Measurements from ENCODE around the gene MLNR. TPM values are rescaled to one million over a fixed set of nuclear protein-coding genes. Genes with fewer than 3 reads are reported as not detected.

The MLNR gene
- total RNA-seq, 2 experiments from 2014 or later: not detected

GRCh38 chr13:49259586-49259985, 39.4 kb downstream of the MLNR start:
- Histone ChIP-seq H4K20me1 (ENCODE audit: insufficient read depth, low read length) (no peaks in the 10 kb centered on the region), H3K4me2 (ENCODE audit: low read length) (no peak overlapping the region), H3K9me3 (ENCODE audit: low read length) (no peaks in the 10 kb centered on the region), H2AFZ (ENCODE audit: low read length) (no peak overlapping the region), H3K4me1 (ENCODE audit: insufficient read depth, low read length, poor library complexity, severe bottlenecking) (no peaks in the 10 kb centered on the region), H3K4me3 (ENCODE audit: low read depth, low read length, poor library complexity, severe bottlenecking) (no peak overlapping the region), H3K36me3 (ENCODE audit: insufficient read depth, low read length) (peaks cover 70% of the 10 kb centered on the region), H3K79me2 (ENCODE audit: insufficient read depth, low read depth, low read length) (no peaks in the 10 kb centered on the region), H3K9me2 (ENCODE audit: insufficient read depth, low read length) (no peaks in the 10 kb centered on the region), H3K27ac (ENCODE audit: low read depth, low read length, poor library complexity, severe bottlenecking) (no peak overlapping the region)
- intact Hi-C loops (cut with micrococcal nuclease; ENCODE audit: unreplicated experiment): no loop called here
- ChIA-PET POLR2A (no interaction called here), CTCF (ENCODE audit: unreplicated experiment) (no interaction called here)
- no peak for DNase-seq (ENCODE audit: low spot score)
- no TSS peak for BruUV-seq (replicated peaks)
- TF ChIP-seq, protein P1, sequence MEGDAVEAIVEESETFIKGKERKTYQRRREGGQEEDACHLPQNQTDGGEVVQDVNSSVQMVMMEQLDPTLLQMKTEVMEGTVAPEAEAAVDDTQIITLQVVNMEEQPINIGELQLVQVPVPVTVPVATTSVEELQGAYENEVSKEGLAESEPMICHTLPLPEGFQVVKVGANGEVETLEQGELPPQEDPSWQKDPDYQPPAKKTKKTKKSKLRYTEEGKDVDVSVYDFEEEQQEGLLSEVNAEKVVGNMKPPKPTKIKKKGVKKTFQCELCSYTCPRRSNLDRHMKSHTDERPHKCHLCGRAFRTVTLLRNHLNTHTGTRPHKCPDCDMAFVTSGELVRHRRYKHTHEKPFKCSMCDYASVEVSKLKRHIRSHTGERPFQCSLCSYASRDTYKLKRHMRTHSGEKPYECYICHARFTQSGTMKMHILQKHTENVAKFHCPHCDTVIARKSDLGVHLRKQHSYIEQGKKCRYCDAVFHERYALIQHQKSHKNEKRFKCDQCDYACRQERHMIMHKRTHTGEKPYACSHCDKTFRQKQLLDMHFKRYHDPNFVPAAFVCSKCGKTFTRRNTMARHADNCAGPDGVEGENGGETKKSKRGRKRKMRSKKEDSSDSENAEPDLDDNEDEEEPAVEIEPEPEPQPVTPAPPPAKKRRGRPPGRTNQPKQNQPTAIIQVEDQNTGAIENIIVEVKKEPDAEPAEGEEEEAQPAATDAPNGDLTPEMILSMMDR (conservative IDR thresholded peaks at IDR 0.05; ENCODE audit: low read length): no peak
- TF ChIP-seq EZH2phosphoT487 (IDR thresholded peaks at IDR 0.05; ENCODE audit: borderline replicate concordance, low read depth, low read length): no peak

DNA sequence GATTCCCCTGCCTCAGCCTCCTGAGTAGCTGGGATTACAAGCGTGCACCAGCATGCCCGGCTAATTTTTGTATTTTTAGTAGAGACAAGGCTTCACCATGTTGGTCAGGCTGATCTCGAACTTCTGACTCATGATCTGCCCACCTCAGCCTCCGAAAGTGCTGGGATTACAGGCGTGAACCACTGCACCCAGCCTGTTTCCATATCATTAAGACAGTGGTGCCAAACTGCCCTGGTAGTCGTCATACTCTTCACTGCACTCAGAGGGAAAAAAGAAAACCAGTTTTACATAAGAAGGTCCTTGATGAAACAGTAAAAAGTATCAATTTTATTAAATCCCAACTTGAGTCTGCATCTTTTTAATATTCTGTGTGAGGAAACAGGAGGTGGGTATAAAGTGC, 42.5 kb downstream of the MLNR start:
- Histone ChIP-seq H3K27ac (ENCODE audit: low read depth, low read length, poor library complexity, severe bottlenecking) (no peak overlapping the region), H3K9me3 (ENCODE audit: low read length) (no peaks in the 10 kb centered on the region), H4K20me1 (ENCODE audit: insufficient read depth, low read length) (no peaks in the 10 kb centered on the region), H3K79me2 (ENCODE audit: insufficient read depth, low read depth, low read length) (no peaks in the 10 kb centered on the region), H3K9me2 (ENCODE audit: insufficient read depth, low read length) (no peaks in the 10 kb centered on the region), H3K4me2 (ENCODE audit: low read length) (no peak overlapping the region), H3K4me1 (ENCODE audit: insufficient read depth, low read length, poor library complexity, severe bottlenecking) (no peaks in the 10 kb centered on the region), H3K36me3 (ENCODE audit: insufficient read depth, low read length) (peaks cover 48% of the 10 kb centered on the region; the same call in 1 of the 2 replicates), H2AFZ (ENCODE audit: low read length) (no peak overlapping the region), H3K4me3 (ENCODE audit: low read depth, low read length, poor library complexity, severe bottlenecking) (no peak overlapping the region)
- CTCF ChIA-PET (ENCODE audit: unreplicated experiment): no interaction called here
- POLR2A ChIA-PET: no interaction called here
- intact Hi-C loops (cut with micrococcal nuclease; ENCODE audit: unreplicated experiment): no loop called here
- no TSS peak for BruUV-seq (replicated peaks)
- no peak for DNase-seq (ENCODE audit: low spot score)
- TF ChIP-seq EZH2phosphoT487 (IDR thresholded peaks at IDR 0.05; ENCODE audit: borderline replicate concordance, low read depth, low read length): no peak
- TF ChIP-seq, protein P1 (conservative IDR thresholded peaks at IDR 0.05; ENCODE audit: low read length): no peak

DNA sequence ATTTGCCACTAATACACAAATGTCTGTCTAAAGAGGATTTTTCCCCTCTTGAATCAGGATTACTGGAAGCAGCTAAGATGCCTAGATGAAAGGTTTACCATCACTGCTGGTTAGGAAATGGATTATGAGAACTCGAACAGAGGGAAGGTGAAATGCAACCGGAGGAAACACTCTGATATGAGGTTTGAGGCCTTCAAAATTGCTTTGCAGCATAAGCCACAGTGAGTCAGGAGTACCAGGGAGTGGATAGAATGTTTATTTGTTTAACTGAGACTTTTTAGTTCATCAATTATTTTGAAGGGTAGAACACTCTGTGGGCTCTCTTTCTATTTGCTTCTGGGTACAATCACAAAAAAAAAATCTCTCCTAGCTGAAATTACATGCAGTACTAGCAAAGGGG, 45.7 kb downstream of the MLNR start:
- intact Hi-C loops (cut with micrococcal nuclease; ENCODE audit: unreplicated experiment): no loop called here
- Histone ChIP-seq H3K36me3 (ENCODE audit: insufficient read depth, low read length) (peaks cover 28% of the 10 kb centered on the region; the same call in 1 of the 2 replicates), H3K4me3 (ENCODE audit: low read depth, low read length, poor library complexity, severe bottlenecking) (no peak overlapping the region), H2AFZ (ENCODE audit: low read length) (no peak overlapping the region), H3K4me2 (ENCODE audit: low read length) (no peak overlapping the region), H3K79me2 (ENCODE audit: insufficient read depth, low read depth, low read length) (no peaks in the 10 kb centered on the region), H3K9me3 (ENCODE audit: low read length) (no peaks in the 10 kb centered on the region), H3K27ac (ENCODE audit: low read depth, low read length, poor library complexity, severe bottlenecking) (no peak overlapping the region), H3K4me1 (ENCODE audit: insufficient read depth, low read length, poor library complexity, severe bottlenecking) (no peaks in the 10 kb centered on the region), H4K20me1 (ENCODE audit: insufficient read depth, low read length) (no peaks in the 10 kb centered on the region), H3K9me2 (ENCODE audit: insufficient read depth, low read length) (no peaks in the 10 kb centered on the region)
- DNase-seq (ENCODE audit: low spot score): no peak
- TF ChIP-seq, protein P1 (conservative IDR thresholded peaks at IDR 0.05; ENCODE audit: low read length): no peak
- no peak for TF ChIP-seq EZH2phosphoT487 (IDR thresholded peaks at IDR 0.05; ENCODE audit: borderline replicate concordance, low read depth, low read length)
- POLR2A ChIA-PET: interaction anchor here (0.7 to 1.2 kb wide), 5 partner anchors 9 to 183 kb away, joined by 3 to 6 read pairs (median 3); partner anchors contain the start of gene CDADC1
- CTCF ChIA-PET (ENCODE audit: unreplicated experiment): no interaction called here
- no TSS peak for BruUV-seq (replicated peaks)

Data from OCI-LY7 (cell line).